Measurements from ENCODE around the gene CDH13. TPM values are rescaled to one million over a fixed set of nuclear protein-coding genes. Genes with fewer than 3 reads are reported as not detected.

Gene CDH13
- polyA plus RNA-seq, 1 donor from 2014 or later, result 3.2 TPM

DNA sequence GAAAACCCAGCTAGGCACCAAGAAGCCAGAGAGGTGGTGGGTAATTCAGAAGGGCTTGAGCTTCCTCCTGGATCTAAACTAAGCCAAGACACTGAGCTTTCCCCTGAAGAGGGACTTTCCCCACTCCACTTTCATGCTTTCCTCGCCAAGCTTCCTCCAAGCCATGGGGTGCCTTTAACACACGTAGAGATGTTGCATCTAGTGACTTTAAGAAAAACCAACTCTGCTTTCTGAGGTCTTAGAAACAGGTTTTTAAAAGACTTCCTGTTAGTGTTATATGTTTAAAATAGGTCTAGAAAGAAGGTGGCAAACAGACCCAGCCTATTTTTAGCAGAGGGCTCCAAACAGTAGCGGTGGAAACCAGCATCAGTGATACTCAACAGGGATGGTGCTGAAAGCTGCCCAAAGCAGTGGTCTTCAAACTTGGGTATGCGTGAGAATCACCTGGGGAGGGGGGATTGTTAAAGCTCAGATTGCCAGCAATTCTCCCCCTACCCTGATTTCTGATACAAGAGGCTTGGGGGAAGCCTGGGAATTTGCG lies 585.6 kb downstream of the CDH13 start:
- no peaks in the 10 kb centered on the region for H3K36me3 ChIP-seq (ENCODE audit: insufficient read depth, low read length)
- H3K9me3 ChIP-seq (ENCODE audit: low read length), result no peaks in the 10 kb centered on the region
- no peak overlapping the region for H3K9ac ChIP-seq (ENCODE audit: low read length)
- no peaks in the 10 kb centered on the region for H4K20me1 ChIP-seq (ENCODE audit: insufficient read depth)
- H3K9me2 ChIP-seq (ENCODE audit: insufficient read depth, low read length), result no peaks in the 10 kb centered on the region
- H3K4me3 ChIP-seq (ENCODE audit: low read length), result no peak overlapping the region
- H2AFZ ChIP-seq (ENCODE audit: low read depth, low read length), result no peak overlapping the region
- no peak for TF ChIP-seq TAF1 (IDR thresholded peaks at IDR 0.05; ENCODE audit: low read depth)
- no peak for TF ChIP-seq RAD21 (conservative IDR thresholded peaks at IDR 0.05)
- no peak for TF ChIP-seq EP300 (conservative IDR thresholded peaks at IDR 0.05; ENCODE audit: poor library complexity, severe bottlenecking)
- TF ChIP-seq EZH2 (IDR thresholded peaks at IDR 0.05; ENCODE audit: borderline replicate concordance, insufficient read depth, low read length, poor library complexity, severe bottlenecking), result no peak
- TF ChIP-seq REST (IDR thresholded peaks at IDR 0.05; ENCODE audit: borderline replicate concordance), result no peak
- no peak for TF ChIP-seq SMC3 (conservative IDR thresholded peaks at IDR 0.05; ENCODE audit: poor library complexity)
- TF ChIP-seq CTCF (IDR thresholded peaks at IDR 0.05; ENCODE audit: poor library complexity, severe bottlenecking), result no peak
- no peak overlapping the region for H3K4me2 ChIP-seq (ENCODE audit: low read length)
- no peaks in the 10 kb centered on the region for H3K27me3 ChIP-seq (ENCODE audit: insufficient read depth, low read depth, low read length)
- H3F3A ChIP-seq (ENCODE audit: insufficient read depth, low read length, poor library complexity, severe bottlenecking), result no peaks in the 10 kb centered on the region
- no peak overlapping the region for H3K27ac ChIP-seq (ENCODE audit: low read length)
- no peaks in the 10 kb centered on the region for H3K79me2 ChIP-seq (replicated peaks; ENCODE audit: insufficient read depth, low read length)

GRCh38 chr16:83214671-83215070 lies 587.9 kb downstream of the CDH13 start:
- Histone ChIP-seq H3K4me2 (ENCODE audit: low read length) (no peak overlapping the region), H3K9ac (ENCODE audit: low read length) (no peak overlapping the region), H3K36me3 (ENCODE audit: insufficient read depth, low read length) (no peaks in the 10 kb centered on the region), H3K27ac (ENCODE audit: low read length) (no peak overlapping the region), H3K27me3 (ENCODE audit: insufficient read depth, low read depth, low read length) (no peaks in the 10 kb centered on the region), H4K20me1 (ENCODE audit: insufficient read depth) (no peaks in the 10 kb centered on the region), H3K79me2 (replicated peaks; ENCODE audit: insufficient read depth, low read length) (no peaks in the 10 kb centered on the region), H3K9me3 (ENCODE audit: low read length) (no peaks in the 10 kb centered on the region), H3F3A (ENCODE audit: insufficient read depth, low read length, poor library complexity, severe bottlenecking) (no peaks in the 10 kb centered on the region), H3K9me2 (ENCODE audit: insufficient read depth, low read length) (no peaks in the 10 kb centered on the region), H3K4me3 (ENCODE audit: low read length) (no peak overlapping the region), H2AFZ (ENCODE audit: low read depth, low read length) (no peak overlapping the region)
- TF ChIP-seq REST (IDR thresholded peaks at IDR 0.05; ENCODE audit: borderline replicate concordance), result no peak
- TF ChIP-seq EZH2 (IDR thresholded peaks at IDR 0.05; ENCODE audit: borderline replicate concordance, insufficient read depth, low read length, poor library complexity, severe bottlenecking), result no peak
- TF ChIP-seq TAF1 (IDR thresholded peaks at IDR 0.05; ENCODE audit: low read depth), result no peak
- no peak for TF ChIP-seq MXI1 (conservative IDR thresholded peaks at IDR 0.05; ENCODE audit: poor library complexity, severe bottlenecking)
- no peak for TF ChIP-seq SMC3 (conservative IDR thresholded peaks at IDR 0.05; ENCODE audit: poor library complexity)
- TF ChIP-seq RAD21 (conservative IDR thresholded peaks at IDR 0.05), result no peak
- TF ChIP-seq CTCF (IDR thresholded peaks at IDR 0.05; ENCODE audit: poor library complexity, severe bottlenecking), result no peak
- no peak for TF ChIP-seq EP300 (conservative IDR thresholded peaks at IDR 0.05; ENCODE audit: poor library complexity, severe bottlenecking)
- TF ChIP-seq POLR2AphosphoS5 (IDR thresholded peaks at IDR 0.05), result no peak

All from neural cell (in vitro differentiated cells).